ENCODE data around the gene GP1BB.

Gene GP1BB

GRCh38 chr22:19727310-19728150 lies 4.2 kb downstream of the GP1BB start:
- Histone ChIP-seq H3K27ac (no peak overlapping the region), H3K36me3 (ENCODE audit: control insufficient read depth, insufficient read depth, low read length) (no peaks in the 10 kb centered on the region), H2AFZ (no peak overlapping the region), H3K27me3 (ENCODE audit: control insufficient read depth, insufficient read depth, low read length) (no peaks in the 10 kb centered on the region), H3K9ac (no peak overlapping the region), H3K4me2 (ENCODE audit: low read length) (no peak overlapping the region), H3K9me3 (ENCODE audit: control insufficient read depth, low read length) (no peaks in the 10 kb centered on the region), H3K4me1 (no peaks in the 10 kb centered on the region), H3K4me3 (ENCODE audit: low read depth, low read length) (no peak overlapping the region), H3K79me2 (no peaks in the 10 kb centered on the region)
- no peak for TF ChIP-seq CTCF (IDR thresholded peaks at IDR 0.05)

- H3K27ac ChIP-seq = no peak overlapping the region
- H3K4me2 ChIP-seq (ENCODE audit: low read length) = no peak overlapping the region
- no peaks in the 10 kb centered on the region for H3K9me3 ChIP-seq (ENCODE audit: control insufficient read depth, low read length)
- H3K27me3 ChIP-seq (ENCODE audit: control insufficient read depth, insufficient read depth, low read length) = no peaks in the 10 kb centered on the region
- H3K9ac ChIP-seq = no peak overlapping the region
- no peak overlapping the region for H3K4me3 ChIP-seq (ENCODE audit: low read depth, low read length)
- H3K79me2 ChIP-seq = no peaks in the 10 kb centered on the region
- TF ChIP-seq CTCF (IDR thresholded peaks at IDR 0.05) = no peak
- no peak overlapping the region for H2AFZ ChIP-seq
- no peaks in the 10 kb centered on the region for H3K4me1 ChIP-seq
- no peaks in the 10 kb centered on the region for H3K36me3 ChIP-seq (ENCODE audit: control insufficient read depth, insufficient read depth, low read length)
Observed at GRCh38 chr22:19728271-19728670, 4.9 kb downstream of the GP1BB start.

GRCh38 chr22:19728836-19729235 lies 5.5 kb downstream of the GP1BB start:
- Histone ChIP-seq H3K79me2 (no peaks in the 10 kb centered on the region), H2AFZ (no peak overlapping the region), H3K27me3 (ENCODE audit: control insufficient read depth, insufficient read depth, low read length) (no peaks in the 10 kb centered on the region), H3K4me1 (no peaks in the 10 kb centered on the region), H3K36me3 (ENCODE audit: control insufficient read depth, insufficient read depth, low read length) (no peaks in the 10 kb centered on the region), H3K9ac (no peak overlapping the region), H3K4me3 (ENCODE audit: low read depth, low read length) (no peak overlapping the region), H3K9me3 (ENCODE audit: control insufficient read depth, low read length) (no peaks in the 10 kb centered on the region), H3K27ac (no peak overlapping the region), H3K4me2 (ENCODE audit: low read length) (no peak overlapping the region)
- TF ChIP-seq CTCF (IDR thresholded peaks at IDR 0.05) = no peak

- Histone ChIP-seq H3K27ac (no peak overlapping the region), H3K4me3 (ENCODE audit: low read depth, low read length) (no peak overlapping the region), H3K4me1 (no peaks in the 10 kb centered on the region), H2AFZ (no peak overlapping the region), H3K36me3 (ENCODE audit: control insufficient read depth, insufficient read depth, low read length) (no peaks in the 10 kb centered on the region), H3K4me2 (ENCODE audit: low read length) (no peak overlapping the region), H3K9ac (no peak overlapping the region), H3K79me2 (no peaks in the 10 kb centered on the region), H3K27me3 (ENCODE audit: control insufficient read depth, insufficient read depth, low read length) (no peaks in the 10 kb centered on the region), H3K9me3 (ENCODE audit: control insufficient read depth, low read length) (no peaks in the 10 kb centered on the region)
- TF ChIP-seq CTCF (IDR thresholded peaks at IDR 0.05) = no peak
Observed at GRCh38 chr22:19729507-19729906, 6.2 kb downstream of the GP1BB start.

- no peaks in the 10 kb centered on the region for H3K4me1 ChIP-seq
- no peaks in the 10 kb centered on the region for H3K79me2 ChIP-seq
- H3K4me2 ChIP-seq (ENCODE audit: low read length) = no peak overlapping the region
- H3K27me3 ChIP-seq (ENCODE audit: control insufficient read depth, insufficient read depth, low read length) = no peaks in the 10 kb centered on the region
- no peak overlapping the region for H3K4me3 ChIP-seq (ENCODE audit: low read depth, low read length)
- TF ChIP-seq CTCF (IDR thresholded peaks at IDR 0.05) = no peak
- no peak overlapping the region for H3K27ac ChIP-seq
- H2AFZ ChIP-seq = peak overlapping the region; percentile 80
- H3K36me3 ChIP-seq (ENCODE audit: control insufficient read depth, insufficient read depth, low read length) = no peaks in the 10 kb centered on the region
- H3K9me3 ChIP-seq (ENCODE audit: control insufficient read depth, low read length) = no peaks in the 10 kb centered on the region
- no peak overlapping the region for H3K9ac ChIP-seq
Observed at GRCh38 chr22:19730198-19730597, 6.9 kb downstream of the GP1BB start.

Measured in parathyroid adenoma (tissue), 2 donors.